Loucy (cell line): ENCODE data around the gene MICU1.
"Not testable (repeated sequence)": the region's sequence is repeated elsewhere in the genome, so short reads cannot be mapped to it uniquely, and the experiment has no call there.

Experiments used
- H2AFZ ChIP-seq: fragments of 200-600 bp; sonication (generic); 2 replicates; pipeline ENCODE4 v1.6.0; 2016; ENCODE audit warnings: antibody characterized with exemption, mild to moderate bottlenecking, low read length, moderate library complexity
- H3F3A ChIP-seq: fragments of 200-600 bp; 2 replicates; pipeline ENCODE4 v1.6.0; 2016; ENCODE audit warnings: antibody characterized with exemption, low read depth, mild to moderate bottlenecking
- H3K27me3 ChIP-seq: fragments of 200-600 bp; sonication (generic); 2 replicates; pipeline ENCODE4 v1.6.1; 2014; ENCODE audit warnings: low read length, mild to moderate bottlenecking; ENCODE audit not compliant: insufficient read depth, poor library complexity, severe bottlenecking
- H3K36me3 ChIP-seq: fragments of 200-600 bp; sonication (generic); 2 replicates; pipeline ENCODE4 v1.6.1; 2016; ENCODE audit warnings: low read length; ENCODE audit not compliant: insufficient read depth
- H3K4me1 ChIP-seq: fragments of 200-600 bp; sonication (generic); 2 replicates; pipeline ENCODE4 v1.5.1; 2014; ENCODE audit warnings: low read length, mild to moderate bottlenecking; ENCODE audit not compliant: insufficient read depth, poor library complexity, severe bottlenecking
- H3K4me2 ChIP-seq: fragments of 200-600 bp; sonication (generic); 2 replicates; pipeline ENCODE4 v1.6.0; 2014; ENCODE audit warnings: antibody characterized with exemption, low read length, low read depth, mild to moderate bottlenecking; ENCODE audit not compliant: poor library complexity, severe bottlenecking
- H3K4me3 ChIP-seq: fragments of 200-600 bp; sonication (generic); 2 replicates; pipeline ENCODE4 v1.5.1; 2014; ENCODE audit warnings: low read length, mild to moderate bottlenecking, mixed read lengths; ENCODE audit not compliant: poor library complexity, severe bottlenecking
- H3K79me2 ChIP-seq: fragments of 200-600 bp; sonication (generic); 2 replicates; pipeline ENCODE4 v1.6.1; 2014; ENCODE audit warnings: low read length; ENCODE audit not compliant: insufficient read depth
- H3K9ac ChIP-seq: fragments of 200-600 bp; sonication (generic); 2 replicates; pipeline ENCODE4 v1.6.0; 2014; ENCODE audit warnings: mild to moderate bottlenecking, low read depth, low read length, moderate library complexity; ENCODE audit not compliant: poor library complexity, severe bottlenecking
- H3K9me2 ChIP-seq: fragments of 200-600 bp; sonication (generic); replicated peaks from 2 replicates; pipeline ENCODE4 v1.6.1; 2016; ENCODE audit warnings: low read depth, low read length, mixed read lengths
- H3K9me3 ChIP-seq: fragments of 200-600 bp; sonication (generic); 2 replicates; pipeline ENCODE4 v1.6.1; 2014; ENCODE audit warnings: mild to moderate bottlenecking, antibody characterized with exemption, low read length, low read depth; ENCODE audit not compliant: insufficient read depth
- H4K20me1 ChIP-seq: fragments of 200-600 bp; sonication (generic); 2 replicates; pipeline ENCODE4 v1.6.0; 2014; ENCODE audit warnings: antibody characterized with exemption, low read length, mild to moderate bottlenecking; ENCODE audit not compliant: insufficient read depth, poor library complexity, severe bottlenecking
- CTCF ChIP-seq: fragments of 200-600 bp; sonication (generic); conservative IDR thresholded peaks from 2 replicates; pipeline ENCODE4 v1.5.1; 2014; ENCODE audit warnings: mild to moderate bottlenecking, antibody characterized with exemption, low read length
- EZH2phosphoT487 ChIP-seq: fragments of 200-600 bp; IDR thresholded peaks from 2 replicates; pipeline ENCODE4 v1.6.1; 2018; ENCODE audit warnings: antibody characterized with exemption, mild to moderate bottlenecking, moderate library complexity, borderline replicate concordance

Gene MICU1

GRCh38 chr10:72550239-72550638 lies 75.6 kb downstream of the MICU1 start:
- Histone ChIP-seq H3K79me2 (no peaks in the 10 kb centered on the region), H3K27me3 (no peaks in the 10 kb centered on the region), H3K9me3 (no peaks in the 10 kb centered on the region), H3K4me1 (no peaks in the 10 kb centered on the region), H3K4me2 (no peak overlapping the region), H4K20me1 (no peaks in the 10 kb centered on the region), H3F3A (no peaks in the 10 kb centered on the region), H3K4me3 (no peak overlapping the region), H2AFZ (no peak overlapping the region), H3K9me2 (no peaks in the 10 kb centered on the region), H3K9ac (no peak overlapping the region), H3K36me3 (peaks cover 32% of the 10 kb centered on the region; the same call in 1 of the 2 replicates)
- TF ChIP-seq EZH2phosphoT487 (no peak), CTCF (no peak)

GRCh38 chr10:72545546-72545945 lies 80.3 kb downstream of the MICU1 start:
- peaks cover 51% of the 10 kb centered on the region for H3K36me3 ChIP-seq
- no peak overlapping the region for H3K4me3 ChIP-seq
- no peaks in the 10 kb centered on the region for H4K20me1 ChIP-seq
- no peaks in the 10 kb centered on the region for H3F3A ChIP-seq
- no peaks in the 10 kb centered on the region for H3K4me1 ChIP-seq
- no peak overlapping the region for H2AFZ ChIP-seq
- peaks cover 18% of the 10 kb centered on the region; the same call in 1 of the 2 replicates for H3K9me3 ChIP-seq
- no peak overlapping the region for H3K4me2 ChIP-seq
- no peaks in the 10 kb centered on the region for H3K9me2 ChIP-seq
- H3K79me2 ChIP-seq: no peaks in the 10 kb centered on the region
- H3K9ac ChIP-seq: no peak overlapping the region
- H3K27me3 ChIP-seq: no peaks in the 10 kb centered on the region
- TF ChIP-seq EZH2phosphoT487 (no peak), CTCF (no peak)

- H3K4me3 ChIP-seq, H3K4me1 ChIP-seq, H3K27me3 ChIP-seq, H3F3A ChIP-seq, H3K9me2 ChIP-seq, H3K9ac ChIP-seq, H3K79me2 ChIP-seq, H3K4me2 ChIP-seq, H4K20me1 ChIP-seq, H2AFZ ChIP-seq: not testable (repeated sequence)
- H3K9me3 ChIP-seq: peaks cover 21% of the 10 kb centered on the region; the same call in 1 of the 2 replicates
- H3K36me3 ChIP-seq: peaks cover 35% of the 10 kb centered on the region
These were observed 82.0 kb downstream of the MICU1 start for GRCh38 chr10:72543855-72544254.

- H3K9me2 ChIP-seq: no peaks in the 10 kb centered on the region
- H3K27me3 ChIP-seq: no peaks in the 10 kb centered on the region
- H3K4me3 ChIP-seq: no peak overlapping the region
- H2AFZ ChIP-seq: no peak overlapping the region
- H3K9ac ChIP-seq: no peak overlapping the region
- H3F3A ChIP-seq: no peaks in the 10 kb centered on the region
- H4K20me1 ChIP-seq: no peaks in the 10 kb centered on the region
- no peak overlapping the region for H3K4me2 ChIP-seq
- H3K9me3 ChIP-seq: peaks cover 21% of the 10 kb centered on the region; the same call in 1 of the 2 replicates
- peaks cover 26% of the 10 kb centered on the region for H3K36me3 ChIP-seq
- H3K4me1 ChIP-seq: peaks cover 6% of the 10 kb centered on the region
- TF ChIP-seq CTCF (no peak), EZH2phosphoT487 (no peak)
- H3K79me2 ChIP-seq: no peaks in the 10 kb centered on the region
These were observed 83.5 kb downstream of the MICU1 start for GRCh38 chr10:72542396-72542815.
